PC-3 (cell line): Measurements from ENCODE around the gene ADAMTSL1.

Experiments
- CTCF ChIP-seq: fragments of 300-600 bp; sonication (generic); conservative IDR thresholded peaks from 2 replicates; pipeline ENCODE4 v1.5.1; 2017; ENCODE audit warnings: antibody characterized with exemption, low read depth, mild to moderate bottlenecking, low read length
- EZH2 ChIP-seq: fragments of 300-600 bp; sonication (generic); IDR thresholded peaks from one replicate; pipeline ENCODE4 v1.6.1; 2017; ENCODE audit warnings: antibody characterized with exemption, mild to moderate bottlenecking, low read length; ENCODE audit not compliant: unreplicated experiment

GRCh38 chr9:18874069-18874468 lies 400.1 kb downstream of the ADAMTSL1 start:
- no peak for TF ChIP-seq CTCF
- no peak for TF ChIP-seq EZH2
